ENCODE measurements around the gene GLYR1. TPM values are rescaled to one million over a fixed set of nuclear protein-coding genes. Genes with fewer than 3 reads are reported as not detected.
"Not testable (repeated sequence)": the region's sequence is repeated elsewhere in the genome, so short reads cannot be mapped to it uniquely, and the experiment has no call there.

GLYR1 gene
- total RNA-seq, result 10 to 100 TPM; 31.9 to 47.9 (median 45.8) TPM

- TF ChIP-seq POLR2A (IDR thresholded peaks at IDR 0.05) (peak in 3 of 4 donors; percentile 74 to 88 (median 85)), CTCF (IDR thresholded peaks at IDR 0.05) (peak in 1 of 6 experiments; percentile 13)
- H3K9me3 ChIP-seq, result no peaks in the 10 kb centered on the region
- 0% methylated on average over 30 of the region's 126 CpGs; no CpG with 5 or more reads in 1 of the 2 donors for WGBS, 2 donors
- H3K4me1 ChIP-seq, result peaks cover 27 to 64% (median 44%) of the 10 kb centered on the region in 3 donors
- H3K27ac ChIP-seq, result peak within 1 kb of the TSS; percentile 96 to 99 (median 98)
- intact Hi-C loops (cut with DNase I), result loop anchor here (5.0 kb wide), 1 partner anchor 100 kb away; no protein-coding TSS in a partner anchor
- DNase-seq, result peak; percentile 95
- H3K36me3 ChIP-seq, result peaks cover 21 to 33% (median 22%) of the 10 kb centered on the region in 3 donors
- peak within 1 kb of the TSS; percentile 82 to 93 (median 84) for H3K4me3 ChIP-seq
- H3K27me3 ChIP-seq, result no peaks in the 10 kb centered on the region
These were observed at the start of gene GLYR1, which contains the start of gene UBN1 for GRCh38 chr16:4846901-4847773. Gene GLYR1 (minus strand): TSS chr16:4847288. CDS start chr16:4847265, 23 bp downstream. Gene UBN1 (plus strand): TSS chr16:4847481. CDS start chr16:4852918, 5,437 bp downstream.

GRCh38 chr16:4896761-4897160 lies 49.7 kb upstream of the GLYR1 start:
- H3K4me1 ChIP-seq, result peaks cover 0 to 22% (median 0%) of the 10 kb centered on the region in 3 donors
- H3K27ac ChIP-seq; H3K4me3 ChIP-seq; H3K9me3 ChIP-seq; H3K27me3 ChIP-seq; intact Hi-C loops (cut with DNase I); DNase-seq: not testable (repeated sequence)
- WGBS, 2 donors, result 89 to 94% methylated on average over 7 to 9 of the region's 9 CpGs
- H3K36me3 ChIP-seq, result peaks cover 47 to 100% (median 48%) of the 10 kb centered on the region in 3 donors

- Histone ChIP-seq H3K27ac (no peak overlapping the region), H3K27me3 (no peaks in the 10 kb centered on the region), H3K36me3 (peaks cover 48 to 100% (median 56%) of the 10 kb centered on the region in 3 donors), H3K9me3 (no peaks in the 10 kb centered on the region), H3K4me3 (no peak overlapping the region), H3K4me1 (peaks cover 0 to 22% (median 0%) of the 10 kb centered on the region in 3 donors)
- no peak for DNase-seq
- WGBS, 2 donors, result 90% methylated on average over 9 of the region's 13 CpGs; no CpG with 5 or more reads in 1 of the 2 donors
- TF ChIP-seq POLR2A (IDR thresholded peaks at IDR 0.05), result no peak
- TF ChIP-seq CTCF (IDR thresholded peaks at IDR 0.05), result no peak
- intact Hi-C loops (cut with DNase I), result no loop called here
These were observed 48.3 kb upstream of the GLYR1 start for GRCh38 chr16:4895366-4895765.

- Histone ChIP-seq H3K27me3 (no peaks in the 10 kb centered on the region), H3K9me3 (no peaks in the 10 kb centered on the region), H3K27ac (no peak overlapping the region), H3K4me1 (peaks cover 0 to 22% (median 0%) of the 10 kb centered on the region in 3 donors), H3K4me3 (no peak overlapping the region), H3K36me3 (peaks cover 55 to 100% (median 62%) of the 10 kb centered on the region in 3 donors)
- intact Hi-C loops (cut with DNase I), result no loop called here
- DNase-seq, result no peak
- WGBS, 2 donors, result 96 to 97% methylated on average over 4 to 5 of the region's 22 CpGs
- TF ChIP-seq CTCF (IDR thresholded peaks at IDR 0.05), result no peak
- no peak for TF ChIP-seq POLR2A (IDR thresholded peaks at IDR 0.05)
These were observed 47.4 kb upstream of the GLYR1 start for GRCh38 chr16:4894276-4895150.

GRCh38 chr16:4893103-4893862 lies 46.2 kb upstream of the GLYR1 start:
- TF ChIP-seq CTCF (IDR thresholded peaks at IDR 0.05) (no peak), POLR2A (IDR thresholded peaks at IDR 0.05) (no peak)
- intact Hi-C loops (cut with DNase I), result no loop called here
- H3K36me3 ChIP-seq, result peaks cover 52 to 100% (median 56%) of the 10 kb centered on the region in 3 donors
- no peak for DNase-seq
- WGBS, 2 donors, result 90 to 95% methylated on average over 6 of the region's 26 CpGs
- no peak overlapping the region for H3K27ac ChIP-seq
- no peaks in the 10 kb centered on the region for H3K27me3 ChIP-seq
- no peaks in the 10 kb centered on the region for H3K9me3 ChIP-seq
- no peak overlapping the region for H3K4me3 ChIP-seq
- H3K4me1 ChIP-seq, result peaks cover 0 to 22% (median 0%) of the 10 kb centered on the region in 3 donors
